CD14-positive monocyte (primary cell): ENCODE data around the gene TRMT10A. TPM values are rescaled to one million over a fixed set of nuclear protein-coding genes. Genes with fewer than 3 reads are reported as not detected.

Experiments
- DNase-seq, 3 donors: peaks; one replicate each; pipeline ENCODE4 v3.0.0-alpha.2; 2011 to 2022
- H2AFZ ChIP-seq: 2 replicates; pipeline ENCODE4 v1.6.0; 2012; ENCODE audit warnings: mild to moderate bottlenecking, low read depth, low read length, inconsistent platforms; ENCODE audit not compliant: insufficient read depth, poor library complexity, severe bottlenecking
- H3K27ac ChIP-seq, 2 donors: 1 replicate in 1 of 2; 2 replicates in 1 of 2; pipeline ENCODE4 v1.5.1; 2012 to 2013; ENCODE audit warnings: low read length in 2 of 2, control low read depth in 1 of 2, inconsistent platforms in 1 of 2, low read depth in 1 of 2, mild to moderate bottlenecking in 1 of 2
- H3K27me3 ChIP-seq, 2 donors: one replicate each; pipeline versions ENCODE4 v1.6.0 to v1.6.1; 2011 to 2013; ENCODE audit warnings: low read length in 2 of 2; ENCODE audit not compliant: control insufficient read depth in 2 of 2, insufficient read depth in 2 of 2
- H3K36me3 ChIP-seq, 2 donors: replicated peaks in 1 of 2; 1 replicate in 1 of 2; 2 replicates in 1 of 2; pipeline versions ENCODE4 v1.5.1 to v1.6.1; 2012 to 2013; ENCODE audit warnings: low read length in 2 of 2, control low read depth in 1 of 2, inconsistent platforms in 1 of 2, mild to moderate bottlenecking in 1 of 2; ENCODE audit not compliant: insufficient read depth in 2 of 2, control insufficient read depth in 1 of 2
- H3K4me1 ChIP-seq, 2 donors: 1 replicate in 1 of 2; 2 replicates in 1 of 2; pipeline versions ENCODE4 v1.5.1 to v1.6.1; 2012 to 2013; ENCODE audit warnings: low read length in 2 of 2, control low read depth in 1 of 2, inconsistent platforms in 1 of 2, mild to moderate bottlenecking in 1 of 2, moderate library complexity in 1 of 2; ENCODE audit not compliant: insufficient read depth in 2 of 2, control insufficient read depth in 1 of 2
- H3K4me2 ChIP-seq: replicated peaks from 2 replicates; pipeline ENCODE3; 2012; ENCODE audit warnings: low read length, moderate library complexity, mild to moderate bottlenecking; ENCODE audit not compliant: poor library complexity, severe bottlenecking; ENCODE audit errors: extremely low read depth
- H3K4me3 ChIP-seq, 3 experiments: fragments of 200-600 bp in 1 of 3; sonication (generic) in 1 of 3; replicated peaks in 1 of 3; 1 replicate in 2 of 3; 2 replicates in 1 of 3; pipeline ENCODE4 v1.5.1; 2011 to 2013; ENCODE audit warnings: low read length in 3 of 3, mild to moderate bottlenecking in 3 of 3, control low read depth in 2 of 3, low read depth in 2 of 3, inconsistent platforms in 1 of 3, moderate library complexity in 1 of 3
- H3K79me2 ChIP-seq: 2 replicates; pipeline ENCODE4 v1.6.0; 2012; ENCODE audit warnings: mild to moderate bottlenecking, control low read depth, inconsistent platforms, low read length, moderate library complexity; ENCODE audit not compliant: insufficient read depth
- H3K9ac ChIP-seq: 2 replicates; pipeline ENCODE4 v1.6.0; 2017; ENCODE audit warnings: low read length, mild to moderate bottlenecking; ENCODE audit not compliant: insufficient read depth, poor library complexity, severe bottlenecking
- H3K9me3 ChIP-seq, 2 donors: replicated peaks in 1 of 2; 1 replicate in 1 of 2; 2 replicates in 1 of 2; pipeline versions ENCODE4 v1.5.1 to v1.6.1; 2012 to 2013; ENCODE audit warnings: low read length in 2 of 2, control low read depth in 1 of 2; ENCODE audit not compliant: control insufficient read depth in 1 of 2, insufficient read depth in 1 of 2
- H4K20me1 ChIP-seq: 2 replicates; pipeline ENCODE4 v1.6.0; 2012; ENCODE audit warnings: mild to moderate bottlenecking, low read length, control low read depth, moderate library complexity; ENCODE audit not compliant: insufficient read depth
- H3K27ac Mint-ChIP-seq, 7 donors: one replicate each; pipeline ENCODE4 v1.8.0; 2020; ENCODE audit warnings: mild to moderate bottlenecking in 7 of 7, mixed read lengths in 7 of 7, moderate library complexity in 6 of 7, inconsistent platforms in 2 of 7
- H3K27me3 Mint-ChIP-seq, 3 donors: one replicate each; pipeline ENCODE4 v1.8.0; 2021 to 2022; ENCODE audit warnings: low read depth in 3 of 3, mild to moderate bottlenecking in 3 of 3, mixed read lengths in 3 of 3, moderate library complexity in 3 of 3, inconsistent platforms in 1 of 3
- H3K36me3 Mint-ChIP-seq, 2 donors: one replicate each; pipeline ENCODE4 v1.8.0; 2020; ENCODE audit warnings: mixed read lengths in 2 of 2, inconsistent platforms in 1 of 2, mild to moderate bottlenecking in 1 of 2
- H3K4me1 Mint-ChIP-seq: one replicate; pipeline ENCODE4 v1.8.0; 2020; ENCODE audit warnings: mild to moderate bottlenecking, mixed read lengths
- H3K4me3 Mint-ChIP-seq, 2 donors: one replicate each; pipeline ENCODE4 v1.8.0; 2020; ENCODE audit warnings: mild to moderate bottlenecking in 2 of 2, mixed read lengths in 2 of 2, moderate library complexity in 1 of 2
- H3K9me3 Mint-ChIP-seq, 7 donors: one replicate each; pipeline ENCODE4 v1.8.0; 2020 to 2022; ENCODE audit warnings: mixed read lengths in 7 of 7, mild to moderate bottlenecking in 6 of 7, moderate library complexity in 6 of 7, inconsistent platforms in 2 of 7
- WGBS: methylation state at CpG from one replicate; pipeline ENCODE4 v1.1.5; 2013; ENCODE audit warnings: missing lambda C conversion rate; ENCODE audit not compliant: insufficient coverage; 5-methylcytosine and 5-hydroxymethylcytosine counted together
- intact Hi-C, 2 donors: fragments of 100-400 bp; cut with micrococcal nuclease; formaldehyde crosslinking; loops; one replicate each; pipeline versions ENCODE4 v1.15.0 to v1.15.1; 2023
- polyA plus RNA-seq, 3 donors: library from polyadenylated mRNA; depleted of rRNA in 1 of 3; unstranded in 2 of 3; stranded (reverse) in 1 of 3; fragments of 300-500 nt in 2 of 3; fragments of >200 nt in 1 of 3; fragmentation: Illumina TruSeq in 2 of 3; gene quantifications; 1 replicate in 2 of 3; 2 replicates in 1 of 3; pipeline ENCODE4 v1.2.3, GENCODE V29; 2012 to 2021
- TF ChIP-seq, protein P1 (sequence below): fragments of 200-600 bp; IDR thresholded peaks from one replicate; pipeline ENCODE4 v1.8.0; 2022; ENCODE audit warnings: antibody characterized with exemption, mild to moderate bottlenecking

TRMT10A gene
- polyA plus RNA-seq, 3 donors: 1.6 to 3.9 (median 3.4) TPM

GRCh38 chr4:99578714-99579113 is 14.9 kb upstream of the TRMT10A start:
- no peak overlapping the region for H3K4me3 ChIP-seq
- Mint-ChIP-seq H3K4me1 (peaks cover 6% of the 10 kb centered on the region), H3K9me3 (peaks cover 0 to 2% (median 0%) of the 10 kb centered on the region in 7 donors), H3K4me3 (no peak overlapping the region), H3K36me3 (no peaks in the 10 kb centered on the region), H3K27ac (no peak overlapping the region), H3K27me3 (peaks cover 0 to 4% (median 3%) of the 10 kb centered on the region in 3 donors)
- H3K27me3 ChIP-seq: peaks cover 0 to 2% of the 10 kb centered on the region in 2 donors
- intact Hi-C loops: no loop called here
- H2AFZ ChIP-seq: no peak overlapping the region
- no peaks in the 10 kb centered on the region for H3K9me3 ChIP-seq
- no peak overlapping the region for H3K27ac ChIP-seq
- no peak for DNase-seq
- no peak overlapping the region for H3K9ac ChIP-seq
- no peak overlapping the region for H3K4me2 ChIP-seq
- no peaks in the 10 kb centered on the region for H3K36me3 ChIP-seq
- no CpG with 5 or more reads among the region's 2 CpGs for WGBS
- H3K79me2 ChIP-seq: no peaks in the 10 kb centered on the region
- H4K20me1 ChIP-seq: no peaks in the 10 kb centered on the region
- H3K4me1 ChIP-seq: peaks cover 0 to 4% of the 10 kb centered on the region in 2 donors
- TF ChIP-seq, protein P1, sequence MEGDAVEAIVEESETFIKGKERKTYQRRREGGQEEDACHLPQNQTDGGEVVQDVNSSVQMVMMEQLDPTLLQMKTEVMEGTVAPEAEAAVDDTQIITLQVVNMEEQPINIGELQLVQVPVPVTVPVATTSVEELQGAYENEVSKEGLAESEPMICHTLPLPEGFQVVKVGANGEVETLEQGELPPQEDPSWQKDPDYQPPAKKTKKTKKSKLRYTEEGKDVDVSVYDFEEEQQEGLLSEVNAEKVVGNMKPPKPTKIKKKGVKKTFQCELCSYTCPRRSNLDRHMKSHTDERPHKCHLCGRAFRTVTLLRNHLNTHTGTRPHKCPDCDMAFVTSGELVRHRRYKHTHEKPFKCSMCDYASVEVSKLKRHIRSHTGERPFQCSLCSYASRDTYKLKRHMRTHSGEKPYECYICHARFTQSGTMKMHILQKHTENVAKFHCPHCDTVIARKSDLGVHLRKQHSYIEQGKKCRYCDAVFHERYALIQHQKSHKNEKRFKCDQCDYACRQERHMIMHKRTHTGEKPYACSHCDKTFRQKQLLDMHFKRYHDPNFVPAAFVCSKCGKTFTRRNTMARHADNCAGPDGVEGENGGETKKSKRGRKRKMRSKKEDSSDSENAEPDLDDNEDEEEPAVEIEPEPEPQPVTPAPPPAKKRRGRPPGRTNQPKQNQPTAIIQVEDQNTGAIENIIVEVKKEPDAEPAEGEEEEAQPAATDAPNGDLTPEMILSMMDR: no peak

DNA sequence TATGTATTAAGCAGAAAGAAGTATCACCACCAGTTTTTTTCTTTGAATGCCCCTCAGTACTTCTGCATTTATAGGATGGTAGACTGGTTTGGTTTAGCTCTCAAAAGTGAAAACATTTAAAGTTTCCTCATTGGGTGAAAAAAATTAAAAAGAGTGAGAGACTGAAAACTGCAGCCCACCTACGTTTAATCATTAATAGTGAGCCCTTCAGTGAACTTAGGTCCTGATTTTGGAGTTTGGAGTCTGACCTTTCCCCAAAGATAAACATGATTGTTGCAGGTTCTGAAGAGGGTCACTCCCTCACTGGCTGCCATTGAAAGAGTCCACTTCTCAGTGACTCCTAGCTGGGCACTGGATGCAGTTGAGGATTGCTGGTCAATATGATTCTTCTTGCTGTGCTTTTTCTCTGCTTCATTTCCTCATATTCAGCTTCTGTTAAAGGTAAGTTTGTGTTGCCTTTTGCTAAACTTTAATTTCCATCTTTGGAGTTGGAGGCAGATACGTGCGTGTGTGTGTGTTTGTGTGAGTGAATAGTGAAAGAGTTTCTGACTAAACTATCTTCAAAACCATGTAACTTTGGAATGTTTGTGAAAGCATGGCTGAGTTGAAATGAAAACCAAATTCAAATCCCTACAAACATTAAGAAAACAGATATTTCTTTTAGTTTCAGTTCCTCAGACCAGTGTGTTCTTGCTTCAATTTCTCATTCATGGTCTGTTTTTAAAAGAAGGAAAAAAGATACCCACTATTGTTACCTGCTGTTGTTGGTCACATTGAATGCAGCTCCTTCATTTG is 10.9 kb upstream of the TRMT10A start, which contains the start of gene MTTP:
Gene MTTP, plus strand, starts transcription at position 295 of the 795 bp plus-strand sequence. Its CDS starts 86 bp downstream, at position 381.
- H2AFZ ChIP-seq: peak within 1 kb of the TSS; percentile 13
- H3K27me3 Mint-ChIP-seq: peaks cover 12 to 15% (median 12%) of the 10 kb centered on the region in 3 donors
- H3K27ac ChIP-seq: no peak within 1 kb of the TSS

More for the DNA sequence above, 10.9 kb upstream of the TRMT10A start, which contains the start of gene MTTP:
- TF ChIP-seq, protein P1: no peak
- no CpG with 5 or more reads among the region's 3 CpGs for WGBS
- no peaks in the 10 kb centered on the region for H3K79me2 ChIP-seq
- no peak within 1 kb of the TSS for H3K9ac ChIP-seq
- intact Hi-C loops: no loop called here
- DNase-seq: no peak
- H3K4me2 ChIP-seq: no peak within 1 kb of the TSS
- H3K9me3 Mint-ChIP-seq: peaks cover 0 to 2% (median 0%) of the 10 kb centered on the region in 7 donors
- no peaks in the 10 kb centered on the region for H3K9me3 ChIP-seq
- H3K4me1 Mint-ChIP-seq: peaks cover 6% of the 10 kb centered on the region
- H3K27me3 ChIP-seq: peaks cover 6 to 19% of the 10 kb centered on the region in 2 donors
- no peaks in the 10 kb centered on the region for H4K20me1 ChIP-seq
- H3K36me3 Mint-ChIP-seq: no peaks in the 10 kb centered on the region
- peak within 1 kb of the TSS in 3 of 7 donors; percentile 0 to 15 (median 1) for H3K27ac Mint-ChIP-seq
- H3K4me3 Mint-ChIP-seq: peak within 1 kb of the TSS in 1 of 2 donors; percentile 17
- H3K36me3 ChIP-seq: no peaks in the 10 kb centered on the region
- peaks cover 0 to 4% of the 10 kb centered on the region in 2 donors for H3K4me1 ChIP-seq
- H3K4me3 ChIP-seq: no peak within 1 kb of the TSS
